GM23338 (cell line): Measurements from ENCODE around the gene USP48. TPM values are rescaled to one million over a fixed set of nuclear protein-coding genes. Genes with fewer than 3 reads are reported as not detected.

Experiments used
- ATAC-seq: fragments of 200-7000 bp; cut with Tn5 transposase; 3 replicates; pipeline ENCODE4 v1.9.1; 2020
- DNase-seq: peaks from one replicate; pipeline ENCODE4 v3.0.0-alpha.2; 2015; ENCODE audit warnings: low spot score
- H2AFZ ChIP-seq: fragments of 200-600 bp; sonication (generic); 2 replicates; pipeline ENCODE4 v1.8.0; 2016; ENCODE audit warnings: antibody characterized with exemption, mild to moderate bottlenecking, moderate library complexity
- H3F3A ChIP-seq: fragments of 200-600 bp; sonication (generic); replicated peaks from 2 replicates; pipeline ENCODE4 v1.8.0; 2017; ENCODE audit warnings: antibody characterized with exemption, mixed run types, low read depth
- H3K27ac ChIP-seq: fragments of 200-600 bp; sonication (generic); 2 replicates; pipeline ENCODE4 v1.6.1; 2016; ENCODE audit warnings: low read depth
- H3K27me3 ChIP-seq: fragments of 200-600 bp; sonication (generic); 2 replicates; pipeline ENCODE4 v1.8.0; 2016; ENCODE audit warnings: mild to moderate bottlenecking, mixed run types, moderate library complexity; ENCODE audit not compliant: insufficient read depth
- H3K36me3 ChIP-seq: fragments of 200-600 bp; sonication (generic); 2 replicates; pipeline ENCODE4 v1.8.0; 2016; ENCODE audit warnings: mild to moderate bottlenecking; ENCODE audit not compliant: insufficient read depth
- H3K4me1 ChIP-seq: fragments of 200-600 bp; sonication (generic); 2 replicates; pipeline ENCODE4 v1.8.0; 2016; ENCODE audit warnings: mild to moderate bottlenecking, moderate library complexity; ENCODE audit not compliant: insufficient read depth
- H3K4me2 ChIP-seq: fragments of 200-600 bp; sonication (generic); 2 replicates; pipeline ENCODE4 v1.7.1; 2017; ENCODE audit warnings: mixed run types
- H3K4me3 ChIP-seq: fragments of 200-600 bp; sonication (generic); 2 replicates; pipeline ENCODE4 v1.6.1; 2016; ENCODE audit warnings: mixed run types
- H3K79me2 ChIP-seq: fragments of 200-600 bp; sonication (generic); replicated peaks from 2 replicates; pipeline ENCODE4 v1.8.0; 2017; ENCODE audit warnings: mild to moderate bottlenecking; ENCODE audit not compliant: insufficient read depth
- H3K9me2 ChIP-seq: fragments of 200-600 bp; sonication (generic); 2 replicates; pipeline ENCODE4 v1.8.0; 2017; ENCODE audit not compliant: insufficient read depth
- H4K20me1 ChIP-seq: fragments of 200-600 bp; sonication (generic); replicated peaks from 2 replicates; pipeline ENCODE4 v1.8.0; 2017; ENCODE audit warnings: mild to moderate bottlenecking; ENCODE audit not compliant: insufficient read depth
- H3K27ac Mint-ChIP-seq: 2 replicates; pipeline ENCODE4 v1.8.0; 2020; ENCODE audit warnings: inconsistent platforms, mild to moderate bottlenecking, moderate library complexity, mixed read lengths
- H3K27me3 Mint-ChIP-seq: 3 replicates; pipeline ENCODE4 v1.8.0; 2022; ENCODE audit warnings: low read depth, mild to moderate bottlenecking, moderate library complexity, mixed read lengths, inconsistent platforms; ENCODE audit not compliant: insufficient read depth, poor library complexity
- H3K36me3 Mint-ChIP-seq: 3 replicates; pipeline ENCODE4 v1.8.0; 2021; ENCODE audit warnings: low read depth, mild to moderate bottlenecking, inconsistent platforms, moderate library complexity, mixed read lengths
- H3K4me1 Mint-ChIP-seq: 3 replicates; pipeline ENCODE4 v1.8.0; 2020; ENCODE audit warnings: mild to moderate bottlenecking, inconsistent platforms, mixed read lengths
- H3K4me3 Mint-ChIP-seq: 3 replicates; pipeline ENCODE4 v1.8.0; 2021; ENCODE audit warnings: moderate library complexity, mild to moderate bottlenecking, inconsistent platforms, mixed read lengths
- H3K9me3 Mint-ChIP-seq: 3 replicates; pipeline ENCODE4 v1.8.0; 2020; ENCODE audit warnings: moderate library complexity, mild to moderate bottlenecking, inconsistent platforms, mixed read lengths
- CTCF ChIP-seq, 2 experiments: fragments of 200-600 bp in 1 of 2; sonication (generic) in 1 of 2; conservative IDR thresholded peaks; 2 replicates each; pipeline versions ENCODE4 v1.5.1 to v1.6.1; 2016 to 2017; ENCODE audit warnings: antibody characterized with exemption in 2 of 2, low read depth in 2 of 2, mild to moderate bottlenecking in 2 of 2, moderate library complexity in 1 of 2
- ETS1 ChIP-seq: IDR thresholded peaks from 2 replicates; pipeline ENCODE4 v1.6.1; 2016; ENCODE audit warnings: antibody characterized with exemption
- JUNB ChIP-seq: IDR thresholded peaks from one replicate; pipeline ENCODE4 v1.6.1; 2016; ENCODE audit warnings: antibody characterized with exemption; ENCODE audit not compliant: unreplicated experiment
- NANOG ChIP-seq: IDR thresholded peaks from 2 replicates; pipeline ENCODE4 v1.6.1; 2016; ENCODE audit warnings: antibody characterized with exemption, borderline replicate concordance
- POLR2AphosphoS5 ChIP-seq: IDR thresholded peaks from 2 replicates; pipeline ENCODE4 v1.6.1; 2016; ENCODE audit warnings: antibody characterized with exemption, low read depth
- REST ChIP-seq: IDR thresholded peaks from one replicate; pipeline ENCODE4 v1.6.1; 2018; ENCODE audit warnings: antibody characterized with exemption; ENCODE audit not compliant: unreplicated experiment
- ZNF114 ChIP-seq: fragments of 250-450 bp; sonication (Bioruptor Pico); IDR thresholded peaks from 2 replicates; pipeline ENCODE4 v1.5.0; 2020; ENCODE audit warnings: mild to moderate bottlenecking, moderate library complexity
- ZNF331 ChIP-seq: fragments of 250-450 bp; sonication (Bioruptor Pico); IDR thresholded peaks from 2 replicates; pipeline ENCODE4 v1.5.0; 2020; ENCODE audit warnings: low read depth, mild to moderate bottlenecking, moderate library complexity
- ZNF462 ChIP-seq: fragments of 250-450 bp; sonication (Bioruptor Pico); IDR thresholded peaks from 2 replicates; pipeline ENCODE4 v1.5.0; 2020; ENCODE audit warnings: mild to moderate bottlenecking, moderate library complexity
- polyA plus RNA-seq: library from polyadenylated mRNA; unstranded; fragments of >200 nt; fragmentation: Nextera tagmentation; extraction: Ambion mirVana; gene quantifications from 2 replicates; pipeline ENCODE4 v1.2.1, GENCODE V29; 2016
- total RNA-seq: library from RNA; depleted of rRNA; stranded (reverse); fragments of >200 nt; shearing (Covaris generic); gene quantifications from 2 replicates; pipeline ENCODE4 v1.2.3, GENCODE V29; 2014

Gene USP48
- total and polyA plus RNA-seq, 2 experiments from 2014 or later = 85.9 to 151 TPM

- Histone ChIP-seq H3K4me3 (no peak overlapping the region), H3K27ac (no peak overlapping the region), H4K20me1 (no peaks in the 10 kb centered on the region; the same call in 1 of the 2 replicates), H3K9me2 (no peaks in the 10 kb centered on the region), H2AFZ (no peak overlapping the region), H3K4me1 (no peaks in the 10 kb centered on the region), H3K4me2 (no peak overlapping the region), H3F3A (no peaks in the 10 kb centered on the region), H3K36me3 (no peaks in the 10 kb centered on the region; the same call in 1 of the 2 replicates), H3K27me3 (no peaks in the 10 kb centered on the region), H3K79me2 (no peaks in the 10 kb centered on the region)
- TF ChIP-seq ETS1 (no peak), JUNB (no peak), POLR2AphosphoS5 (no peak), REST (no peak), ZNF331 (no peak), ZNF462 (CRISPR knock-in tag) (no peak), ZNF114 (CRISPR knock-in tag) (no peak), NANOG (no peak), CTCF (conservative IDR thresholded peaks at IDR 0.05; ENCODE audit: low read depth in 2 of 2) (no peak)
- no peak overlapping the region for H3K4me3 Mint-ChIP-seq
- H3K36me3 Mint-ChIP-seq = peaks cover 35% of the 10 kb centered on the region
- DNase-seq (no peak), ATAC-seq (no peak)
- H3K4me1 Mint-ChIP-seq = peaks cover 7% of the 10 kb centered on the region; the same call in 1 of the 3 replicates
- no peaks in the 10 kb centered on the region; the same call in 2 of the 3 replicates for H3K9me3 Mint-ChIP-seq
- H3K27ac Mint-ChIP-seq = no peak overlapping the region
- H3K27me3 Mint-ChIP-seq = peaks cover 6% of the 10 kb centered on the region
These were observed 41.2 kb upstream of the USP48 start for GRCh38 chr1:21823980-21824702.
